Measurements from ENCODE around the gene DYNLRB2.

Gene DYNLRB2

GRCh38 chr16:80554033-80554432 is 13.2 kb downstream of the DYNLRB2 start:
- DNase-seq: no peak

DNA sequence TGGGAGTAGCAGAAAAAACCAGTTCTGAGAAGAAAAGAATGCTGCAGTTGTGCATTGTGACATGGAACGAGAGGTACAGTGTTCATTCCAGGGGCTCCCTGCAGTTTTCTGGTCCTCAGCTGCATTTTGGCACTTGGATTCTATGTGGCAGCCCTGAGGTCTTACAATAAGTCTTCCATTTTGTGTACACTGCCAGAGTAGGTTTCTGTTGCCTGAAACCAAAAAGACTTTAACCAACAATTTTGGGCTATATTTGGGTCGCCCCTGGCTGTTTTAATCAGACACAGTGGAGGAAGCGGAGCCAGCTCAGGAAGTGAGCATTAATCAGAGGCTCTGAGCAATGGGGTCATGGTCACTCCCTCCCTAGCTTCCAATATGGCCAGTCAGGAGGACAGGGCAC is 15.7 kb downstream of the DYNLRB2 start:
- DNase-seq: no peak

DNA sequence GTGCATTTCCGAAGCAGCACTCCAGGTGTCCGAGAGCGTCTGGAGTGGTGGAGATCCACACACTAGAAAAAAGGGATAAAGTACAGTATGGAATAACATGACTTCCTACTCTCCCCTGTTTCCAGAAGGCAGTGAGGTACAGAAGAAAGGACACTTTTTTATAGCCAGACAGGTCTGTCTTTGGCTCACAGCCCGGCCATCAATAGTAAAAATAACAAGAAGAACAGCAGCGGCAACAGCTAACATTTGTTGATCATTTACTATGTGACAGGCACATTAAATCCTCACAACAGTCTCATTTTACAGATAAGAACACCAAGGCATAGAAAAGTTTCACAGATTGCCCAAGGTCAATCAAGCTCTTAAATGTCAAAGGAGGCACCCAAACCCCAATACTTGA is 16.2 kb downstream of the DYNLRB2 start:
- no peak for DNase-seq

GRCh38 chr16:80559369-80559768 is 18.6 kb downstream of the DYNLRB2 start:
- no peak for DNase-seq

DNA sequence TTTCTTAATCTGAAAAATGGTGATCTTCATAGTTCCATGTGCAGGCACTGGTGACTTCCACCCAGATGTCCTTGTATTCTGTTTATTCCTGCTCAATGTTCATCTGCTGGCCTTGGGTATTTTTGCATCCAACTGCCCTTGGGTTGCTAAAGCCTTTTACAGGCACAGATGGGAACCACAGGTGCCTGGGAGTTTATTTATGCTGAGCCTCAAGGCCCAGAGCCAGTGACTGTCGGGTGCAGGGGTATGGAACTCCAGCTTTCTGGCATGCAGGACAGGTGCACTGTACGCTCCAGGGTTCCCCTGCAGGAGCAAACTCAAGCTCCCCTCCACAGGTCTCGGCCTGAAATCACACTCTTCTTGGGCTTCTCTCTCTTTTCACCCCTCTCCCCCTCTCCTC is 22.3 kb downstream of the DYNLRB2 start:
- DNase-seq: no peak

DNA sequence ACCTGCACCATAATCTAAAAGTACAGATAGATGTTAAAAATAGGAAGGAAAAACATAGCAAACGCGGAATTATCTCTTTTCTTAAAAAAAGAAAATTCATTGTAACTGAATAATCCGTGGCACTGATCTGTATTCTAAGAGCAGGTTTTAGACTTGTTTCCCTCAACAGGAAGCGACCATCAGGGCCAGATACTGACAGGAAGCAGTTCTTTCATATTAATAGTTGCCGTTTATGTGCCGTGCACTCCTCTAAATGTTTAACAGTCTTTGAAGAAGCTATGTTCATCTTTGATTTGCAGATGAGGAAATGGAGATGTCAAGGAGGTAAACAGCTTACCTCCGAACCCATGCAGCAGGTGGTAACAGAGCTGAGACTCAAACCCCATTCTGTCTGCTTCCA is 23.6 kb downstream of the DYNLRB2 start:
- DNase-seq: no peak

DNA sequence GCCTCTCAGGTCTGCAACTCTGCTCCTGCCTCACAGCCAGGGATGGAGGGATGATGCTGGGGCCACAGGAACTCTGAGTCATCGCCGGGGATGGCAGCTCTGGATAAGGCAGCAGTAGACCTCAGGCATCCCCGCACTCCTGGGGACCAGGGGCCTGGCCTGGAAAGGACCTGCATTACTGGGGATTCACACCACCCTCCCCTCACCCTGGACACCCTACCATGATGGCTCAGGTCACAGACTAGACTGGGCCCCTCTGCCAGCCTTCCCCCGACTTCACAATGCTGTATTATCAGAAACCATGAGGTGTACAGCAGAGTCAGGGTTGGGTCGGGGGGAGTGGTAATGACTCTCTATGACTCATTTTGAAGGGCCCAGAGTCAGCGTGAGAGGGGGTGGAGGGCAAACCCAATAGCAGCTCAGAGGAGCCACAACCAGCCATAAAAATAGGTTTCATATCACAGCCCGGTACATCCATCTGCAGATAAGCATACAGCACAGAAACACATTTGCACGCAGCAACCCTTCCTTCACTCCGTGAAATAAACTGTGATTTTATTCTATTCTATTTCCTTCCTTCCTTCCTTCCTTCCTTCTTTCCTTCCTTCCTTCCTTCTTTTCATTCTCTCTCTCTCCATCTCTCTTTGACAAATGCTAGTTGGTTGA is 28.8 kb downstream of the DYNLRB2 start:
- peak; percentile 16 for DNase-seq

DNA sequence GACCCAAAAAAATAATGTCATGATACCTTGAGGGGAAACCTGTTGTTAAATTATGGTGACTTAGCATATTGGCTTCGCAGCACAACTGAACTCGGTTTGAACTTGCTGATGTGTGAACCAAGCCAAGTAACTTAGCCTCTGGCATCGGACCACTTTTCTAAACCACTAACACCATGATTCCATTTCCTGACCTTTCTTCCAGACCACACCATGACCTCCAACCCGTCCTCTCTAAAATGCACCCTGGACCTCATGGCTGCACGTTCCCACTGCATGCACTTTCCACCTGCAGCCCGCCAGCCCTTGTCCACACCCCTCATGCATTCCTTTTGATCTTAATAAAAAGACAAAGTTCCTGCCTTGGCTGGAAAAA is 29.3 kb downstream of the DYNLRB2 start:
- no peak for DNase-seq

DNA sequence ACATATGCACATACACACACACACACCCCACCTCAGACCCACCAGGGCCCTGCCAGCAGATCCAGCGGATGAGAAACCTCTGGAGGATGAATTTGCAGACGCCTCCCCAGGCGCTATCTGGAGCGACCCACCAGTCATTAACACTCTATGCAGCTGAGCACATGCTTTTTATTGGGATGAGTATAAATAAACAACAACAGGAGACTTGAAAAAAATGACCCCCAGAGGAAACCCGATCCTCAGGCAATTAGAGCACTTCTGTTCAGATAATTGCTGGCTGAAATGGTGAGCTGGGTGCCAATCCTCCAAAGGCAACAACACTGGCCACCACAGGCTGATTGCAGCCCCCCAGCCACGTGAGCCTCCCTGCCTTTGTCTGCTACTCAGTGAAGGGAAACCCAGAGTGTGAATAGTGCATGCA is 32.9 kb downstream of the DYNLRB2 start:
- DNase-seq: no peak

- DNase-seq: no peak
Measured at GRCh38 chr16:80576343-80576912, 35.6 kb downstream of the DYNLRB2 start.

- DNase-seq: no peak
Measured at GRCh38 chr16:80577485-80578280, 36.9 kb downstream of the DYNLRB2 start.

GRCh38 chr16:80580109-80580832 is 39.5 kb downstream of the DYNLRB2 start:
- DNase-seq: peak; percentile 42

DNA sequence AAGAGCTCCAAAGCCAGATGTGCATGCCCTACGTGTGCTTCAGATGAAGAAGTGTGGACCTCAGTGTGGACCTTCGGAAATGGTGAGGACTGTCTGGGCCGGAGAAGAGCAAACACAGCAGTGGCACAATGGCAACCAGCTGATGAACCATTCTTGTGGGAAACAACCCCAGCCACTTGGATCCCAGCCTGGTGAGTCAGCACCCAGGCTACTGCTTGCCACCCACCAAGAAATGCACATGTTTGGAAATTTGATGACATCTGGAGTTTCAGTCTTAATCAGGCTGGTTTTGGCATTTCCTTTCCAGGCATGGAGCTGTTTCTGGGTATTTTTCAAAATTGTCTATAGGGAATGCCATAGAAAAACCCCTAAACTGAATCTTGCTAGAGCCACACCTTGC is 42.7 kb downstream of the DYNLRB2 start:
- no peak for DNase-seq

DNA sequence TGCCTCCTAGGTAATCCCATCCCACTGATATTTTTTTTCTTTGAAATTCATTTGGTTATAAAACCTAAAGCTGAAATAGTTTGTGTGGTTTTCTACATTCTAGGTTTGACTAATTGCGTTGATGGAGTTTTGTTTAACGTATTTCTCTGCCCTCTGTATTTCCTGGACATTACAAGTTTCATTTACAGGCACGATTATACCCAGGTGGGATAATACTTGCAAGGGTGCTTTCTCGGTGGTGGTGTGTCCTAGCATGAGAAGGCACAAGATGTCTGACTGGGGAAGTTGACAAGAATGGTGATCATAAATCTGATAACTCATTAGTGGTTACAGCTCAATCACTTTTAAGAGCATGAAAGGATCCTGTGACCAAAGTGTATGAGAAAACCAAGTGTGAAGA is 45.0 kb downstream of the DYNLRB2 start:
- no peak for DNase-seq

DNA sequence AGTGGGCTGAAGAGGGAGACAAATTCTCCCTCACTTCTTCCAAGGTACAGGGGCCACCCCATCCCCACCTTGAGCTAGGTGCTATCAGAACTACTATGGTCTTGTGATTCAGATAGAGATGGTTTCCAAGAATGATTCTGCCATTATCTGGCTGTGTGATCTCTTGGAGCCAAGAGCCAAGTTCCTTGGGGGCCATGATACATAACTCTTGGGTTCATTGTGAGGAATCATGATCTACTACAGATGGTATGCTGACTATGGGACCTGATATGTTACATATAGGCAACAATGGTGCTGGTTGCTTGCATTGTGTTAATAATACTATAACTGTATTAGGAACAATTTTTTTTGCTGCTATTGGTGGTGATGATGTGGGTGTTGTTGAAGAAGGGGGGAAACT is 45.7 kb downstream of the DYNLRB2 start:
- no peak for DNase-seq

GRCh38 chr16:80587071-80587470 is 46.3 kb downstream of the DYNLRB2 start:
- no peak for DNase-seq

DNA sequence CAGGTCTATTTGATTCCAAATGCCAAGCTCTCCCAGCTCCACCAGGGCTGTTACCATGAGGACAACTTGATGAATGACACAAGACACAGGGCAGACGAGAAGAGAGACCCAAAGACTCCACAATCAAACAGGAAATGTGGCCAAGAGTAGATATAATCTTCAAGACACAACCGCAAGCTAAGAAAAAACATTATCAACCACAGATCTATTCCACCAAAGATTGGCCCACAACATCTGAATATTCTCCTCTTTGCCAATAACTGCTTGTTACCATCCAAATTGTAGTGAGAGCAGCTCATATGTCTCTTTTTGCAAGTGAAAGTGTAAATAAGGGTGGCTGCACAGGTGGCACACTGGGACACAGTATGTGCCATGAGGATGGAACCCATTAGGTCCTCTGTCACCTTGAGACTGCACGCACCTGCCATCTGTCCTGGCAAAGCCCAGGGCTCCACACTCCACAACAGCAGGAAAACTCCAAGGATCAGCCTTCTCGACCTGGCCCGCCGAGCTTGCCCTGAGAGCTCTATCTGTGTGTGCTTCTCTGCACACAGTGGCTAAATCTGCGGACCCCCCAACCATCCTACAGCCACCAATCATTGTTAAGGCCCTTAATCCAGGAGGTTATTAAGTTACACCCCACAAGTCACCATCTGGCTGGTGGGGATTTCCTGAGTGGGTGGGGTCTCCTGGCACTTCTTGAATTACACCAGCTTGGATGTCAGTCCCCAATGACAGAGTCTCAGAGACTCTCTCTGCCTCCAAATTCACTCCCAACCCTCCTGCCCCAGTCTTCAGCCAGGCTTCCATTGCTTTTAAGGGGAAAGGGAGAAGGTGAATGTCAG is 50.5 kb downstream of the DYNLRB2 start:
- no peak for DNase-seq

GRCh38 chr16:80592273-80592672 is 51.5 kb downstream of the DYNLRB2 start:
- DNase-seq: no peak

GRCh38 chr16:80594756-80595155 is 54.0 kb downstream of the DYNLRB2 start:
- DNase-seq: no peak

DNA sequence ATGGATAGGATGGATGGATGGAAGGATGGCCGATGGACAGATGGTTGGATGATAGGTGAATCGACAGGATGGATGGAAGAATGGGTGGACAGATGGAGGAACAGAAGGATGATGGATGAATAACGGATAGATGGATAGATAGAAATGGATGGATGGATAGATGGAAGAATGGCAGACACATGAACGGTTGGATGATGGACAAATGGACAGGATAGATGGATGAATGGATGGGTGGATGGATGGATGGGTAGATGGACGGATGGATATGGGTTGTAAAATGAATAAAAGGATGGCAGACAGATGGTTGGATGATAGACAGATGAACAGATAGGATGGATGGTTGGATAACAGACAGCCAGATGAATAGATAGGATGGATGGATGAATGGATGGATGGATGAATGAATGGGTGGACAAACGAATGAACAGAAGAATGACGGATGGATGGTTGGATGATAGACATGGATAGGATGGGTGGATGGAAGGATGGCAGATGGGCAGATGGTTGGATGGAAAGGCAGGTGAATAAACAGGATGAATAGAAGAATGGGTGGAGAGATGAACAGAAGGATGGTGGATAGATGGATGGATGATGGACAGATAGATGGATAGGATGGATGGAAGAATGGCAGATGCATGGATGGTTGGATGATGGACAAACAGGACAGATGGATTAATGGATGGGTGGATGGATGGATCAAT is 55.9 kb downstream of the DYNLRB2 start:
- DNase-seq: no peak

- DNase-seq: no peak
Measured at GRCh38 chr16:80599466-80599865, 58.7 kb downstream of the DYNLRB2 start.

All from effector CD4-positive, alpha-beta T cell (primary cell).